ENCODE data around the gene DCDC2C. TPM values are rescaled to one million over a fixed set of nuclear protein-coding genes. Genes with fewer than 3 reads are reported as not detected.
A peak's percentile ranks its signal among the peaks of the same experiment; 100 is the strongest.

The DCDC2C gene
- total RNA-seq, 1 donor from 2014 or later, result not detected

DNA sequence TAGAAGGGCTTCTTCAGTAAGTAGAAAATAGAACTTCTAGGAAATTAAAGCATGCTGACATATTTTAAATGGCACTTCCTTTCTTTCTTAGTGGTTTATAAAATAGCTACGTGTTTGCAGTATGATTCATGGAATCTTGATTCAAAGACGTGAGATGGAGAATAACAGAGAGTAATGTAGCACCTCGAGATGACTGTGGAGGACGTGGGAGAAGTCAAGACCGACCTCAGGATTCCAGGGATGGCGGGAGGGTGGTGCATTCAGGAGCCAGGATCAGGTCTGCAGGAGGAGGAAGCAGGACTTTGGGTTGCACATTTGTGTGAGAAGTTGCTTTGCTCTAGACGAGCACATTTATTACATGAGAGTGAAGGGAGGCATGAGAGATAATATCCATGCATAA lies 56.0 kb downstream of the DCDC2C start:
- H3K4me1 ChIP-seq, result no peaks in the 10 kb centered on the region
- peaks cover 4% of the 10 kb centered on the region for H3K27me3 ChIP-seq (ENCODE audit: low read depth)
- ATAC-seq (no peak), DNase-seq (no peak)
- no peak overlapping the region for H3K27ac ChIP-seq
- TF ChIP-seq, protein P1, sequence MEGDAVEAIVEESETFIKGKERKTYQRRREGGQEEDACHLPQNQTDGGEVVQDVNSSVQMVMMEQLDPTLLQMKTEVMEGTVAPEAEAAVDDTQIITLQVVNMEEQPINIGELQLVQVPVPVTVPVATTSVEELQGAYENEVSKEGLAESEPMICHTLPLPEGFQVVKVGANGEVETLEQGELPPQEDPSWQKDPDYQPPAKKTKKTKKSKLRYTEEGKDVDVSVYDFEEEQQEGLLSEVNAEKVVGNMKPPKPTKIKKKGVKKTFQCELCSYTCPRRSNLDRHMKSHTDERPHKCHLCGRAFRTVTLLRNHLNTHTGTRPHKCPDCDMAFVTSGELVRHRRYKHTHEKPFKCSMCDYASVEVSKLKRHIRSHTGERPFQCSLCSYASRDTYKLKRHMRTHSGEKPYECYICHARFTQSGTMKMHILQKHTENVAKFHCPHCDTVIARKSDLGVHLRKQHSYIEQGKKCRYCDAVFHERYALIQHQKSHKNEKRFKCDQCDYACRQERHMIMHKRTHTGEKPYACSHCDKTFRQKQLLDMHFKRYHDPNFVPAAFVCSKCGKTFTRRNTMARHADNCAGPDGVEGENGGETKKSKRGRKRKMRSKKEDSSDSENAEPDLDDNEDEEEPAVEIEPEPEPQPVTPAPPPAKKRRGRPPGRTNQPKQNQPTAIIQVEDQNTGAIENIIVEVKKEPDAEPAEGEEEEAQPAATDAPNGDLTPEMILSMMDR (IDR thresholded peaks at IDR 0.05), result no peak
- no peaks in the 10 kb centered on the region for H3K36me3 ChIP-seq
- H3K9me3 ChIP-seq, result no peaks in the 10 kb centered on the region
- no peak overlapping the region for H3K4me3 ChIP-seq
- intact Hi-C loops (cut with DNase I), result no loop called here

DNA sequence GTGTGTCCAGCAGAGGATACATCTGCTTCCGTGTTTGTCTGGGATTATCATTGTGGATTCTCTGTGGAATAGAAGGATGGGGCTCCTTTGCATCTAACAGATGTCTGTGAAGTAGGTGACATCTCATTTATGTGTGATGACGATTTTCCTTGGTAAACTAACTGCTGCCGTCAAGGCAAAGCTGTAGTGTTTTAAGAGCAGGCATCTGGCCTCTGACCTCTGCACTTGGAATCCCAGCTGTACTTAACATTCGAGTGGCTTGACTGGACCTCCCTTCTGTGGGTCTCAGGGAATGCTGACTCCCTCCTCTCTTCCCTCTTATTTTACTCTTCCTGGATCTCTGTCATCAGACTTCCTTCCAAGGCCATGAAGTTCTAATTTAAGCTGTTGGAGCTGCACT lies 56.4 kb downstream of the DCDC2C start:
- peaks cover 4% of the 10 kb centered on the region for H3K27me3 ChIP-seq (ENCODE audit: low read depth)
- ATAC-seq (no peak), DNase-seq (no peak)
- H3K36me3 ChIP-seq, result no peaks in the 10 kb centered on the region
- H3K4me3 ChIP-seq, result no peak overlapping the region
- intact Hi-C loops (cut with DNase I), result no loop called here
- H3K9me3 ChIP-seq, result no peaks in the 10 kb centered on the region
- no peaks in the 10 kb centered on the region for H3K4me1 ChIP-seq
- TF ChIP-seq, protein P1 (IDR thresholded peaks at IDR 0.05), result no peak
- no peak overlapping the region for H3K27ac ChIP-seq

DNA sequence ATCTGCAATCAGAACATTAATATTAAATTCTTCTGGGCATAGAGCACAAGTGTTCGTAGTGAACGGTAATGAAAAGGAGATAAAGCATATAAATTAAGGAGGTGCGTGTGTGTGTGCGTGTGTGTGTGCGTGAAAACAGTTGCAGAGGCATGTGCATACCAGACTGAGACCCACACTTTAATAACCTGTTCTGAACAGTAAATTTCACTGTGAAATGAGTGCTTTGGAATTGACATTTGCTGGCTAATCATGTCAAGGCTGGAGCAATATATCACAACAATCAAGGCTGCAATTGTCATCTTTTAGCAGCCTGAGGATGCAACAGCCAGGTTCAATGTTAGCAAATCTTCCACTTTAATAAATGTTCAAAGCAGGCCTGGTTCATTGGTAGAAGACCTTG lies 57.9 kb downstream of the DCDC2C start:
- H3K27ac ChIP-seq, result no peak overlapping the region
- H3K9me3 ChIP-seq, result no peaks in the 10 kb centered on the region
- no peak overlapping the region for H3K4me3 ChIP-seq
- H3K4me1 ChIP-seq, result no peaks in the 10 kb centered on the region
- TF ChIP-seq, protein P1 (IDR thresholded peaks at IDR 0.05), result no peak
- no peaks in the 10 kb centered on the region for H3K36me3 ChIP-seq
- H3K27me3 ChIP-seq (ENCODE audit: low read depth), result peaks cover 4% of the 10 kb centered on the region
- intact Hi-C loops (cut with DNase I), result no loop called here
- no peak for DNase-seq
- ATAC-seq, result no peak

DNA sequence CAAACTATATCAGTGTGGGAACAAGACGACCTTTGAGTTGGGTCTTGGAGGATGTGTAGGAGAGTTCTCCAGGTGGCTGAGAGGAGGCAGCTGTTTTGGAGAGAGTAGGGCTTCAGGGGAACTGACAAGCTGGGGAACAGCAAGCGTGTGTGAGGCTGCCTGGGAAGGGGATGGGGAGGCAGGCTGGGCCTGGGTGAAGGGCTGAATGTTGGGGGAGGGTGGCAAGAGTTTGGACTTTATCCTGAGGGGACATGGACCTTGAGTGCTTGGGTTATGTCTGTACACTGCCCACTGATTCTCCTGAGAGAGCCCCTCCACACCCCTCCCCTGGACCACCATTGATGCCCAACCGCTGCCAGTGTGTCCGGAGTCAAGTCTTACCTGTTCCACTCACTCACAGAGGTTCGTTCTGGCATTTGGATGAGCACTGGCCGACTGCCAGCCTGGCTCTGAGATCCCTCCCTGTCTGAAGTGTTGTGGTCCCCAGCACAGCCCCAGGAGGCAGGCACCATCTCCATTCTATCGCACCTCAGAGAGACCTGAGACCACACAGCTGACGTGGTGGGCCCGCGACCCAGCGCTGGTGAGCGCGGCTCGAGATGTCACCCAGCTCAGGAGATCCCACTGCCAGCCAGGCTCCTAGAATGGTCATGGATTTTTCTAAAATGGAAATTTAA lies 59.5 kb downstream of the DCDC2C start:
- DNase-seq (no peak), ATAC-seq (peak in 1 of 2 donors; percentile 13)
- Histone ChIP-seq H3K36me3 (no peaks in the 10 kb centered on the region), H3K27ac (no peak overlapping the region), H3K27me3 (ENCODE audit: low read depth) (peaks cover 4% of the 10 kb centered on the region), H3K4me1 (no peaks in the 10 kb centered on the region), H3K9me3 (no peaks in the 10 kb centered on the region), H3K4me3 (no peak overlapping the region)
- TF ChIP-seq, protein P1 (IDR thresholded peaks at IDR 0.05), result no peak
- intact Hi-C loops (cut with DNase I), result no loop called here

DNA sequence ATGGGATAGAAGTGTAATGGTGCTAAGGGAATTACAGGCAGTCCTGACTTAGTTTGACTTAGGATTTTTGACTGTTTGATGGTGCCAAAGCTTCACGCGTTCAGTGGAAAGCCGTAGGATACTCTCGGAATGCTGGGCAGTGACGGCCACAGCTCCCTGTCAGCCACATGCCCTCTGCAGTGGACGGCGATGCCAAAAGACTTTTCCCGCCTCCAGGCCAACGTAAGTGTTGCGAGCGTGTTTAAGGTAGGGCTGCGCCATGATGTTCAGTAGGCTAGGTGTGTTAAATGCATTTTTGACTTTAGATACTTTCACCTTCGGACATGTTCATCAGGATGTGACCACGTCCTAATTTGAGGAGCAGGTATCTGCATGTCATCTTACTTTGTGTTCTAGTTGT lies 63.4 kb downstream of the DCDC2C start:
- TF ChIP-seq, protein P1 (IDR thresholded peaks at IDR 0.05), result no peak
- Histone ChIP-seq H3K27me3 (ENCODE audit: low read depth) (no peaks in the 10 kb centered on the region), H3K27ac (no peak overlapping the region), H3K36me3 (no peaks in the 10 kb centered on the region), H3K4me1 (no peaks in the 10 kb centered on the region), H3K9me3 (no peaks in the 10 kb centered on the region), H3K4me3 (no peak overlapping the region)
- intact Hi-C loops (cut with DNase I), result no loop called here
- no peak for DNase-seq
- no peak for ATAC-seq

Data from lower lobe of right lung (tissue), 2 donors.